SK-N-SH treated with all-trans-retinoic acid at 6 μM for 48 hours (cell line): ENCODE results near the gene L3HYPDH.

Experiments used
- ZFP3 ChIP-seq: fragments of 250-450 bp; sonication (Bioruptor Pico); IDR thresholded peaks from 2 replicates; pipeline ENCODE4 v1.5.0; 2020; ENCODE audit warnings: mild to moderate bottlenecking, moderate library complexity
- ZNF565 ChIP-seq: fragments of 450-650 bp; formaldehyde crosslinking; conservative IDR thresholded peaks from 2 replicates; pipeline ENCODE4 v1.5.0; 2020; ENCODE audit warnings: low read depth, mild to moderate bottlenecking, moderate library complexity
- TF ChIP-seq, protein P1 (sequence below): fragments of 250-450 bp; sonication (Bioruptor Pico); IDR thresholded peaks from 2 replicates; pipeline ENCODE4 v1.5.1; 2021; ENCODE audit warnings: mild to moderate bottlenecking, moderate library complexity

DNA sequence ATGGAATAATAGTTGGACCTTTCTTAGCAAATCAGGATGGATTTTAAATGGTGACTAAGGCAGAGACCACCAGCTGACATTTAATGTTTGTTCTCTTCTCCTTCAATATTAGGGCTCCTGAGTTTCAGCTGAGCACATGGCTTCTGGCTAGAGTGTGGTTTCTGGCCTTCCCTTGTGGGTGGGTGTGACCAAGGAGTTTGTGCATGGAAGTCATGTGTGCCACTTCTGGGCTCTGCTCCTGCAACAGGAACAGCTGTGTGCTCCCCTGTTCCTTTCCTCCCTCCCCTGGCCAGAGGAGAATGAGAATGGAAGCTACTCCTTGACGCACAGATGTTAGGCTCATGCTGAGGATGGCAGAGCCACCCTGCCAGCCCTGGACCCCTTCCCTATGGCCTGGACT lies 48.2 kb upstream of the L3HYPDH start:
- TF ChIP-seq ZNF565 (no peak), ZFP3 (CRISPR knock-in tag) (no peak)
- TF ChIP-seq, protein P1, sequence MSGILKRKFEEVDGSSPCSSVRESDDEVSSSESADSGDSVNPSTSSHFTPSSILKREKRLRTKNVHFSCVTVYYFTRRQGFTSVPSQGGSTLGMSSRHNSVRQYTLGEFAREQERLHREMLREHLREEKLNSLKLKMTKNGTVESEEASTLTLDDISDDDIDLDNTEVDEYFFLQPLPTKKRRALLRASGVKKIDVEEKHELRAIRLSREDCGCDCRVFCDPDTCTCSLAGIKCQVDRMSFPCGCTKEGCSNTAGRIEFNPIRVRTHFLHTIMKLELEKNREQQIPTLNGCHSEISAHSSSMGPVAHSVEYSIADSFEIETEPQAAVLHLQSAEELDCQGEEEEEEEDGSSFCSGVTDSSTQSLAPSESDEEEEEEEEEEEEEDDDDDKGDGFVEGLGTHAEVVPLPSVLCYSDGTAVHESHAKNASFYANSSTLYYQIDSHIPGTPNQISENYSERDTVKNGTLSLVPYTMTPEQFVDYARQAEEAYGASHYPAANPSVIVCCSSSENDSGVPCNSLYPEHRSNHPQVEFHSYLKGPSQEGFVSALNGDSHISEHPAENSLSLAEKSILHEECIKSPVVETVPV (CRISPR knock-in tag), result no peak
